Inferior parietal cortex (tissue), 1 donor: ENCODE results near the gene NEK9.
"Not testable (repeated sequence)": the region's sequence is repeated elsewhere in the genome, so short reads cannot be mapped to it uniquely, and the experiment has no call there.

Experiments
- DNase-seq: peaks from one replicate; pipeline ENCODE4 v3.0.0-alpha.2; 2016; ENCODE audit errors: extremely low spot score

Gene NEK9

DNA sequence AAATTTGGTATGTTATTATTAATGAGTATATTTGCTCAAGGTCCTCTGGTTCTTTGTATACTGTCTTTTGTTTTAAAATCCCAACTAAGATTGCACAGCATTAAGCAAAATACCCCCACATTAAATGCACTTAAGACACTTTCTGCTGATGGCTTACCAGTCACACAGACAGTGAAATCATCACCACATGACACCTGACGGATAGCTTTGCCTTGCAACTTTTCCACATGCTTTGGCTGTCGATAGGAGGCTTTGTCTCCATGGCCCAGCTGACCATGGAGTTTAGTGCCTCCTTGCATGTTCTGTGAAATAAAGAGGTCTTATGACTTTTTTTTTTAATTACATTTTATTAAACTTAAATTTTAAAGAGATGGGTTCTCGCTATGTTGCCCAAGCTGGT lies 19.7 kb downstream of the NEK9 start:
- no peak for DNase-seq

DNA sequence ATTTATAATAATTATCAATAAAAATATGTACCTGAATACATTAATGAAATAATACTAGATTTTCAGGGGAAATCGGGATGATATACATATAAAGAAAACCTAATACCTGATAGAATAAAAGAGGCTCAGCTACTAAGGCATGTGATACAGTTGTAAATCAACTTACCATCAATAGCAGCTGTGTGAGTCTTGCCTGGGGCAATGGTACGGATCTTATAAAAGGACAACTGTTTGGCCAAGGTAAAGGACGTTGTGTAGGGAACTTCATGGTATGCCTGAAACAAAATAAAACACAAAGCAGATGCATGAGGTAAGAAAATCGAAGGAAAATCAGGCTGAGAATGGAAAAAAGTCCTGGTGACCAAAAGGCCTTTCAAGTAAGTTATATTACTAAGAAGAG lies 25.4 kb downstream of the NEK9 start:
- DNase-seq = no peak

DNA sequence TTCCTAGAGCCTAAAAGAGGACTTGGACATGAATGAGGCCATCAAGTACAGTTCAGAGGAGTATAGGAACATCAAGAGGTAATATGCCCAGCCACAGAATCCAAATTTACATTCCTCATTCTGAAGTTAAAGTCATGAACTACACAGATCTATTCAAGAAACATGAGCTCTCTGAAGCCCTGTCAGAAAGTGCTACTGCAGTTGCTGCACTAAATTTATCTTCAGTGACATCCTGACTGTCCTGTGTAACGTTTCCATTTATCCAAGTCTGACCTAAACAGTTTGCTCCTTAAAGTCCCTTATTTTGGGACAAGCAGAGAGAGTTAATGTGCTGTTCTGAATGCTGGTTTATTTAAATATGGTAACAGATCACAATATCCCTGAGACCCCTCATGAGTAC lies 28.2 kb downstream of the NEK9 start:
- no peak for DNase-seq

DNA sequence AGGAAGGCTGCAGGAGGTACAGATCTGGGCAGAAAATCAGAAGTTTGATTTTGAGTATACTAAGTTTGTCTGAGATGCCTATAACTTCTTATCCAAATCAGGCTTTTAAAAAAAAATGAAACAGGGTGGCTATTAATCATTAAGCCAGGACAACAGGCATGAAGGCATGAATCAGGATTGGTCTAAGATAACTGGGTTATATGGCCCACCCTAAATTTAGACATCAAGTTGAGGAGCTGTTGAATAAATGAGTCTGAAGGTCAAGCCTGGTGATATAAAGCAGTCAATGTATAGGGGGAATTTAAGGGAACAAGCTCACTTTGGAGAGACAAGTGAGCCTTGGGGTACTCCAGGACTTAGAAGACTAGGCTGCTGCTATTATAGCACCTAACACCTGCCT lies 28.6 kb downstream of the NEK9 start:
- no peak for DNase-seq

DNA sequence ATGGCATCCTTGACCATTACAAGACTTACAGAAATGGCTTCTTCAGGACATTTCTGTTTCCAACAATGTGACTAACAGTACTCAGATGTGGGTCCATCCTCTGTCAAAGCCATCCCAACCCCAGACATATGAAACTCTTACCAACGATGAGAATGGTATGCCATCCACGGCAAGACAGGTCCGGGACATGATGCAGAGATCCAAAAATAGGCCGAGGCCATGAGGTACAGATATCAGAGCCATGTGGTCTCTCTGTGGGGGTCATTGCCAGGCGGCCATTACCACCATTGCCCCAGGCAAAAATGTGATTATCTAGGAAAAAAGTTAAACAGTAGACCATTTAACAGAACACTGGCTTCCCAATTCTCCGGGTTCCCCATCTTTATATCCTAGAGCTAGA lies 29.9 kb downstream of the NEK9 start:
- no peak for DNase-seq

DNA sequence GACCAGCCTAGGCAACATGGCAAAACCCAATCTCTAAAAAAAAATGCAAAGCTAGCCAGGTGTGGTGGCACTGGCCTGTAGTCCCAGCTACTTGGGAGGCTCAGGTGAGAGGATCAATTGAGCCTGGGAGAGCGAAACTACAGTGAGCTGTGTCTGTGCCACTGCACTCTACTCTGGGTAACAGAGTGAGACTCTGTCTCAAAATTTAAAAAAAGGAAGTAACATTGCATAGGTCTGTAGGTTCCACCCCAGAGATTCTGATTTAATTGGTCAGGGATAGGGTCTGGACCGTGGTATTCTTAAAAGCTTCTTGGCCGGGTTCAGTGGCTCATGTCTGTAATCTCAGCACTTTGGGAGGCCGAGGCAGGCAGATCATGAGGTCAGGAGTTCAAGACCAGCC lies 31.2 kb downstream of the NEK9 start:
- no peak for DNase-seq

DNA sequence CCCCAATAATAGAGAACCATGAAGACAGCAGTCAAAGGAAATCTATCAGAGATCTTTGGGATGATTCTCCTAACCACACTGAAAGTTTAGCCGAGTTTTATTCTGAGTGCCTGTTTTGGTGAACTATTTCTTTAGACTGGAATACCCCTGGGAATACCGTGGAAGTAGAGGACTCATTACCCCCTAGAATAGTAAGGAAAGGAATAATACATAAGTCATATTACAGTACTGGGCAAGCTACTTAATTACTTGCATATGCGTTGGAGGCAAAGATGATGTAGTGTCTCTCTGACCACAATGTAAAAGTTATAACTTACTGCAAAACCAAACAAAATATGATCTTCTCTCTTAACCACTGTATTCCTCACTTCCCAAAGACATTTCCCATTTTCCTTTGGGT lies 32.0 kb downstream of the NEK9 start:
- DNase-seq = no peak

DNA sequence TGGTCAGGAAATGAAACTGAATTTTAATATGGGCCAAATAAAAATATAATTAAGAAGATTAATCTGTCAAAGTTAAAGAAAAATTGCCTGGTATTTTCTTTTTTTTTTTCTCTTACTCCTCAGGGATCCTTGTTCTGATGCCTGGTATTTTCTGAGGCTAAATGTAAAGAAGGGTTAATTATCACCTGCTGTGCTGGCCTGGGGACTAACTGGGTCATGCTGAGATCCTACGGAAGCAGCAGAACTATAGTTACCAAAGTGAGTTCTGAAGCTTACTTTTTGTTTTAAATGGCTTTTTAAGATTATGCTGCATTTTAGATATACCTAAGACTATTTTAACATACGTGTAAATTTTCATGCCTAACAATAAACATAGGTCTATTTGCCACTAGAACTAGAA lies 34.1 kb downstream of the NEK9 start:
- no peak for DNase-seq

DNA sequence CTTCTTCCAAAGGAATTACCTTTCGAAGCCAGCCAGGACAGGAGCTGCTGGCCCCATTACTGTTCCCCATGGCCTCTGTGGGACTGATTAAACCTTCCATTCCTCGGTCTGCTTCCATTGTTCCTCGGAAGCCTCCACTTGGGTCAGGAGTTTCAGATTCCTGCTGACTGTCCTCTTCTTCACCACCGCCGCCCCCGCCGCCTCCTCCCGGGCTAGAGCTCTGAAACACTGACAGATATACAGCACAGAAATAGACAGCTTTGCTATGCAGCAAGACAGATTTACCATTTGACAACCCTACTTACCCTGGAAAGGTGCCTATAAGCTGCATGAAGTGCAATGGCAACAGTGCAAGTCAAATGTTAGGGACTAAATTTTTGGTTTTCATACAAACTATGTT lies 35.6 kb downstream of the NEK9 start:
- DNase-seq = no peak

DNA sequence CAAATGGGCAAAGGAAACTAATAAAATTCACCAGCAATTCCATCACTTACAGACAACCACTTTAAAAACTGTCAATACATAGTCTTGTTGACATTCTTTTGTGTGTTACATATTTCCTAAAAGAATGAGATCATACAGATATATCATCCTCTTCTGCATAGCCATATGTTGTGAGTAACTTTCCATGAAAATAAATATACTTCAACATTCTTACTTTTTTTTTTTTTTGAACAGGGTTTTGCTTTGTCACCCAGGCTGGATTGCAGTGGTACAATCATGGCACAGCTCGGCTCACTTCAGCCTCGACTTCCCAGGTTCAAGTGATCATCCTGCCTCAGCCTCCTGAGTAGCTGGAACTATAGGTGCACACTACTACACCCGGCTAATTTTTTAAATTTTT lies 36.5 kb downstream of the NEK9 start:
- no peak for DNase-seq

DNA sequence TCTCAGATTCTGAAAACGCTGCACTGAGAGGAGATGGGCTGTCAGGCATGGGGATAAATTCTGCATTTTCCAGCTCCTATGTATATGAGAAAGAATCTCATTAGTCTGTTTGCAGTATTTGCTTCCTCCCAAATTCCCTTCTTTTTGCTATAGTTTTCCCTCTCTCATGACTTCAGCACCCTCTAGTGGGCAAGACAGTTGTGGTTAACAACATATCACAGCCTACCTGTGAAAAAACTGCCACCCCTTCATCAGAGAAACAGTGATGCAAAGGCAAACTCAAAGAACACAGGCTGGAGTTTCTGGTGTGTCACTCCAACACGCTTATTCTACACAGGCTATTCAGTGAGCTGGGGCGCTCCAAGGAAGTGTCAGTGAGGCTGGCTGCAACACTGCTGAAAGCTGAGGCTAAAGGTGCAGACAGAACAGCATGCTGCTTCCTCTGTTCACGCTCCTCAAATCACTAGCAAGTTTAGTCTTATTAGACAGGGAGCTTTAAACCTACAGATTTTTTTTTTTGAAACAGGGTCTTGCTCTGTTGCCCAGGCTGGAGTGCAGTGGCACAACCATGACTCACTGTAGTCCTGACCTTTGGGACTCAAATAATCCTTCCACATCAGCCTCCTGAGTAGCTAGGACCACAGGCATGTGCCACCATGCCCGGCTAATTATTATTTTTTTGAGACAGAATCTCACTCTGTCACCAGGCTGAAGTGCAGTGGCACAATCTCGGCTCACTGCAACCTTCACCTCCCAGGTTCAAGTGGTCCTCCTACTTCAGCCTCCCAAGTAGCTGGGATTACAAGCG lies 38.1 kb downstream of the NEK9 start:
- peak; percentile 81 for DNase-seq

DNA sequence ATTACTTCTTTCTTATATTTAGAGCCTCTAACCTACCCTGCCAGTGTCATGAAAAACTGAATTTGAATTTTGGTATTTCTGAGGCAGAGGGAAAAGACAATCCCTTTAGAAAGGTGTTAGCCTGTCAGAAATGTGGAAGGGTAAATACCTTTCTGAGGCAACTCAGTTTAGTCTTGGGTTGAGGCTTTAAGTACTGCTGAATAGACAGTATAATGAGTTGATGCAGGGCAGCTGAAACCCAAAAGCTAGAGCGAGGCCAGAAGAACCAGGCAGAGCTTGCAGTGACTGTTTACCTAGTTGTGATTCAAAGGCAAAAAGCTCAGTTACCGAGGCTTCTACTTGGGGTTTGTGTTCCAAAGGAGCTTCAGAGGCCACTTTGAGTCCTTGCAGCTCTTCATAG lies 38.7 kb downstream of the NEK9 start:
- no peak for DNase-seq

DNA sequence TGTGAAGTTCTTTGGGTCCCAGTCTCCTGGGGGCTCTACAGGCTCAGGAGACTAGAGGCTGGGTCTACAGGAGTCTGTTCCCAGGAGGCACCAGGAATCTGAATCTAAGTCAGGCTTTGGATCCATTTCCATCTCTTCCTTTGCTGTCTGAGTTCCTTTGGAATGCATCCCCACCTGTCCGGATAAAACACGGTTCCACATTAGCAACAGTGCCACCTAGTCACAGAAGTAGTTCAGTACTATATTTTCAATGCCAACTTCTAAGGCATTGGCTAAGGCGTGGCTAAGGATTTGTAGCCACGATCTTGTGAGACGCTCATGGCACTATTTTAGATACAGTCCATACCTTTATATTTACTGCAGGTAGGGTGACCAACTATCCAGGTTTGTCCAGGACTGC lies 42.3 kb downstream of the NEK9 start:
- no peak for DNase-seq

DNA sequence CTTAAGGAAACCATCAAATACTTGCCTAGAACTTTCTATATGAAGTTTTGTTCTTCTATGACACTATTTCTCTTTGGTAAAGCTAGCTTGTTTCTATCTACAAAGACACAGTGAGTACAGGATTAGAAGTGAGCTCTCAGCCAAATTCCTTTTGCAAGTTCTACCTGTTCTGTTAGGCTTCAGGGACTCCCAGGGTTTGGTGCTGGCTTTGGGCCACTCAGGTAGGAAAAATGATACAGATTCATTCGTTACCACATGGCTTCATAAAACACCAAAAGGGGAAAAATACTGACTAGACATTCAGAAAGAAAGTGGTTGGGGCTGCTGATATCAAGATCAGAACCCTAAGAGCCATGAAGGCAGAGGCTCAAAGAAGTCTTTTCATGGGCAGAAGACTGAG lies 43.6 kb downstream of the NEK9 start:
- no peak for DNase-seq

DNA sequence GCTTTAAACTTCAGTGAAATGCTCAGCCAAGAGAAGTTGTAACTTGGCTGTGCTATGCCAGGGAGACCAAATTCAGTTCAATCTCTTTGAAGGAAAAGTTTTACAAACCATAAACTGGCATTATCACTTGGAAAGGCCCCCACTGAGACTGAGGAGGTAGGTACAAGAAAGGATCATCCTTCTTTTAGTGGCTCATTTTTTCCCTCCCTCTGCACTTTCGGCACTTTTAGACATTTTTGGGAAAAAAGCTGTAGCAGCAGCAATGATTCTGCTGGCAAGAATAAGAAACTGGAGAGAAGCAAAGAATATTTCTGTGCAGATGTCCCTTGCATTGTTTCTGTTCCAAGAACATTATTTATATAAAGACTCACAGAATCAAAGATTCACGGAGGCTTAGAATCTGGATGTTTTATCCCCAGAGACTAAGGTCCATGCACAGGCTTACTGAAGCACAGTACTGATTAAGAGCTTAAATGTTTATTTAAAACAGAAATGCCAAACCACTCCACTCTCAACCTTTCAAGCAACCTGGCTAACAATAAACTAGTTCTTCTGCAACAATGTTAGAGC lies 45.1 kb downstream of the NEK9 start:
- DNase-seq = no peak

DNA sequence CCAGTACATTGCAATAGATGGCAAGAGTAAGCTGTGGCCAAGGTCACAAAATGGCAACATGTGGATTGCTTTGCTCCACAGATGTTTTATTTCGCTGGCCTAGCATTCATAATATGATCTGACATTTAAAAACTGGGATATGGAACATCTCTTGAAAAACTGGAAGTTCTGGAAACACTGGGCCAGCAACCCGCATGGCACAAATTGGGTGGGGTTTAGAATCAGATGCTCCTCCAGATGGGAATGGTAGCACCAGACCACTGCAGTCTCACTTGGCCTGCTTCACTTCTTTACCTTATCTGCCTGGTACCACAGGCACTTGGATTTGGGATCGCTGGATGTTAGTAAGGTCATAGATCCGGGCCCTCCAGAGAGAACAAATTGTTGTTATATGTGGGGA lies 47.3 kb downstream of the NEK9 start:
- no peak for DNase-seq

DNA sequence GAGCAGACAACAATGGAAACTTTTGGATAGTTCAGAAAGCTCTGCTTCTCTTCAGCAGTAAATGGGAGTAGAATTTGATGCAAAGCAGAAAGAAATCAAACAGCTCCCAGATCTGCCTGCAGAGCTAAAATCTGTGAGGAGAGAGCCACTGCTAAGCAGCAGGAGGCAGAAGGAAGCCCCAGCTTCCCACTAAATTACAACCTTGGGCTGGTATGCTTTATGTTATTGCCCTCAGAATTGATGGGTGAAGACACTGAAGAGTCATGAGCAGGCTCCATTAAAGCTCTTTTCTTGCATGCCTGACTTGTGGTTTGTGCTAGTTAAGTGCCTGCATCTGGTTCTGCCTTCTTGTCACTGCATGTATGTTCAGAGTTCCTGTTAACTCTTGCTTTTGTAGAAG lies 49.1 kb downstream of the NEK9 start:
- DNase-seq = no peak

DNA sequence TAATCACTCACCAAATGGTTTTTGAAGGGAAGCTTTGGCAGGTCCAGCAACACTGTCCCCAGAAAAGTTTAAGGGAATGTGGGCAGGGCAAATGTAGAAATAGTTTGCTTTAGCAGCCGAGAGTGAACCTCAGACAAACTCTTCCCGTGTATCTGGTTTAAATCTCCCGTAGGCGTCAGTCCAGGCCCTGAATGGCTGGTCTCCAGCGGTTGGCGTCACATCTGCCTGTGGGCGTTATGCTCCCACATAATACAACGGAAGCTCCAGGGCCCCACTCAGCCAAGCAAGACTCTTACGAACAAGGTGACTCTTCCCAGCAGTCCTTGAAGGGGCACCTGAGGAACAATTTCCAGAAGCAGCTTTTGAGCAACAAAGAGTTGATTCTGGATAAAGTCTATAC lies 56.5 kb downstream of the NEK9 start:
- DNase-seq = no peak

DNA sequence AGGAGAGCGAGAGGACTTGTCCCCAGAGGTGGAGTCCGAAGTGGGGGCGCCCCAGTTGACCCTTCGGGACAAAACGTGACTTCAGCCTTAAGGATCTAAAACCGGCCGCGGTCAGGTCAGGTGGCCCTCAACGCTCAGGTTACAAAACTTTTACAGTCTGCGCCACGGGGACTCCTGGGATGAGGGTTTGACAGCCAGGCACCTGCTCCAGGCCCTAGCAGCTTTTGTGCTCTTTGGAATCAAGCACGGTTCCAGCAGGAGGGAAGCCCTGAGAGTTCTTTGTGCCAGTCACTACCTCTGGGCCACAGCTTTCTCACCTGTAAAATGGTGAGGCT lies 57.1 kb downstream of the NEK9 start:
- DNase-seq = no peak

DNA sequence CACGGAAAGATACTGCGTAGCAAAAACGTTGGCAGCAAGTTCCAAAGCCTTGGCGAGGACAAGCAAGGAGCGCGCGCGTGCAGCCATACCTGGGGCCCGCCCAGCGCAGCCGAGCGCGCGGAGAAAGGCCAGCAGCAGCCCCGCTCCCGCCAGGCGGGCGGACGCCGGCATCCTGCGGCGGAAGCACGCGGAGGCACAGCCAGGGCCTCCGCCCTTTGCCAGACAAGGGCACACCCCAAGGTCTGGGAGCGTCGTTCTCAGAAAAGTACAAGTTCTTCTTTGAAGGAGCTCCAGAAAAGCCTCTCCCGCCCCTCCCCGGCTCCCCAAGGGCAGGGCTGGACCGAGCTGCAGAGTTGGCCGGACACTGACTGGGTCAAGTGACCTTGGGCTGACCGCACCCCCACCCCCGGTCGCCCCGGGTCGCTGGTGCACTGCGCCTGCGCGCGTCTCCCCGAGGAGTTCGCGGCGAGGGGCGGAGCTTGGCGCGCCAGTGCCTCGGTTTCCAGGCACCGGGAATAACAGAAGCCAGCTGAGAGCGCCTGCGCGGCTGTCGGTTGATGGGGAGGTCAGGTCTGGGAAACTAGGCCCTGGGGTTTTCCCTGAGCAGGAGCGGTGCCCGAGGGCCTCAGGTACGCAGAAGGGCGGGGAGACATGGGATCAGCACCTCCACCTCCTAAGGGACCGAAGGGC lies 57.6 kb downstream of the NEK9 start, which contains the start of gene ZC2HC1C:
Gene ZC2HC1C, plus strand, starts transcription at position 521 of the 690 bp plus-strand sequence. CDS start 933 bp downstream, outside the sequence.
- DNase-seq = peak; percentile 91

DNA sequence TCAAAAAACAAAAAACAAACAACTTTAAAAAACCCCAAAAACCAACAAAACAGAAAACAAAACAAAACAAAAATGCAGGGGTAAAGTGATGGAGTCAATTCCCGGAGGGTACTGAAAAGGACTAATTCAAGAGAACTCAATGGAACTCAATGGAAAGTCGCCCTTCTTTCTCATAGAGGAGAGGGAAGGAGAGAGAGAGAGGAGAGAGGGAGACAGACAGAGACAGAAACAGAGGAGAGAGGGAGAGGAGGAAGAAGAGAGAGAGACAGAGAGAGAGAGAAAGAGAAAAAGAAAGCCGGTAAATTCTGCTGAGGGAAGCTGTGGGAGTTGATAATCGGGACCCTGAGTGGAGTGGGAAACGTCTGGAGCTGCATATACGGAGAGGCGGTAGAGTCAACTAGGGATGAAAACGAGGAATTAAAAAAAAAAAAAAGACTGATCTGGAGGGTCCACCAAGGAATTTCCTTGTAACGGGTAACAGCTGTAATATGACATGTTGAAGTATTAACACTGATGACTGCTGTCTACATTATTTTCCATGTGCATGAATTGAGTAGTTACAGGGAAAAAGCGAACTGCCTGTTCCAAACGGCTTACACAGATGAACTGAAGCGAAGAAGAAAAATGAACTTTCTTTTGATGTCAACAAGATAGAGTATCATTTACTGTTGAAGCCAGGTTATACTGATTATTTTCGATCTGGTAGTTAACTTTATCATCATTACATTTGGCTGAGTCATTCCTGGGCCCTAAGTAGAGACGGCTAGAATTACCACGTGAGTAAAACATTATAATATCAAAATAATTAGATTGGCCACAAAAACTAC lies 58.3 kb downstream of the NEK9 start:
- DNase-seq = no peak

DNA sequence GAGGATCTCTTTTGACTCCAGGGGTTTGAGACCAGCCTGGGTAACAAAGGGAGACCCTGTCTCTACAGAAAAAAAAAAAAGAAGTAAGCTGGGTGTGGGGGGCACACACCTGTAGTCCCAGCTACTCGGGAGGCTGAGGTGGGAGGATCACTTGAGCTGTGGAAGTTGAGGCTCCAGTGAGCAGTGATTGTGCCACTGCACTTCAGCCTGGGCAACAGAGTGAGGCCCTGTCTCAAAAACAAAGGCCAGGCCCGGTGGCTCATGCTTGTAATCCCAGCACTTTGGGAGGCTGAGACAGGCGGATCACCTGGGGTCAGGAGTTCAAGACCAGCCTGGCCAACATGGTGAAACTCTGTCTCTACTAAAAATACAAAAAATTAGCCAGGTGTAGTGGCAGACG lies 59.1 kb downstream of the NEK9 start:
- DNase-seq = not testable (repeated sequence)
